HepG2 (cell line): ENCODE results near the gene PDPK1.

Source experiments
- CEBPB ChIP-seq: IDR thresholded peaks from 2 replicates; pipeline ENCODE4 v1.6.1; 2011; ENCODE audit warnings: low read depth, low read length, improper control_type of control experiment, borderline replicate concordance
- HBP1 ChIP-seq: IDR thresholded peaks from 2 replicates; pipeline ENCODE4 v1.6.1; 2016; ENCODE audit warnings: low read depth, control low read depth
- POLR2AphosphoS2 ChIP-seq: IDR thresholded peaks from 2 replicates; pipeline ENCODE4 v1.6.1; 2011; ENCODE audit warnings: low read depth, low read length, improper control_type of control experiment
- ZBTB49 ChIP-seq: sonication (generic); formaldehyde crosslinking; IDR thresholded peaks from 2 replicates; pipeline ENCODE4 v1.4.0; 2020; ENCODE audit warnings: missing genetic modification reagents, borderline replicate concordance
- ZFP62 ChIP-seq: sonication (generic); formaldehyde crosslinking; IDR thresholded peaks from 2 replicates; pipeline ENCODE4 v1.4.0; 2020; ENCODE audit warnings: missing genetic modification reagents

- TF ChIP-seq ZBTB49 (no peak), CEBPB (no peak), ZFP62 (CRISPR knock-in tag) (no peak), HBP1 (CRISPR knock-in tag) (no peak), POLR2AphosphoS2 (no peak; the same call in 1 of the 2 replicates)
These were observed 16.9 kb upstream of the PDPK1 start for GRCh38 chr16:2520784-2521531.
